ENCODE results near the gene ZNF280D.

DNA sequence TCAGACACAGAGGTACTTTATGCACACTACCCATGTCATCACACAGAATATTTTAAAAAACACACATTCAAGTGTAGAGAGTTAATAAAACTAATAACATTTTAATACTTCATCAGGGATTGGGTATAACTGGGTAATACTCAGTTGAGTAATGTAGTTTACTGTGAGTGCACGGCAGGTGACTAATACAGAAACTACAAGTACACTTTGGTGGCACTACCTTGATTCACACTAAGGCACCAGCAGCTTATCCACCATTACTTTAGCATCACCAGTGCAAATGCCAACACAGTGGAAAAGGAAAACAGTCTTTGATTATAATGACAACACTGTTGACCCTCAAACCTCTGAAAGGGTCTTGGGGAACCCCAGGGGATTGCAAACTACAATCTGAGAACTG lies 33.6 kb downstream of the ZNF280D start:
- TF ChIP-seq, protein P1, sequence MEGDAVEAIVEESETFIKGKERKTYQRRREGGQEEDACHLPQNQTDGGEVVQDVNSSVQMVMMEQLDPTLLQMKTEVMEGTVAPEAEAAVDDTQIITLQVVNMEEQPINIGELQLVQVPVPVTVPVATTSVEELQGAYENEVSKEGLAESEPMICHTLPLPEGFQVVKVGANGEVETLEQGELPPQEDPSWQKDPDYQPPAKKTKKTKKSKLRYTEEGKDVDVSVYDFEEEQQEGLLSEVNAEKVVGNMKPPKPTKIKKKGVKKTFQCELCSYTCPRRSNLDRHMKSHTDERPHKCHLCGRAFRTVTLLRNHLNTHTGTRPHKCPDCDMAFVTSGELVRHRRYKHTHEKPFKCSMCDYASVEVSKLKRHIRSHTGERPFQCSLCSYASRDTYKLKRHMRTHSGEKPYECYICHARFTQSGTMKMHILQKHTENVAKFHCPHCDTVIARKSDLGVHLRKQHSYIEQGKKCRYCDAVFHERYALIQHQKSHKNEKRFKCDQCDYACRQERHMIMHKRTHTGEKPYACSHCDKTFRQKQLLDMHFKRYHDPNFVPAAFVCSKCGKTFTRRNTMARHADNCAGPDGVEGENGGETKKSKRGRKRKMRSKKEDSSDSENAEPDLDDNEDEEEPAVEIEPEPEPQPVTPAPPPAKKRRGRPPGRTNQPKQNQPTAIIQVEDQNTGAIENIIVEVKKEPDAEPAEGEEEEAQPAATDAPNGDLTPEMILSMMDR (conservative IDR thresholded peaks at IDR 0.05), result no peak
- no peak for TF ChIP-seq ZFX (IDR thresholded peaks at IDR 0.05)
